Hematopoietic multipotent progenitor cell treated with erythropoietin and hydrocortisone succinate and interleukin-3 and kit ligand, for 15 days (in vitro differentiated cells): ENCODE data around the gene HGS.

ENCODE experiments used
- DNase-seq: peaks from one replicate; pipeline ENCODE4 v3.0.0-alpha.2; 2015; ENCODE audit warnings: low spot score

HGS gene, protein sequence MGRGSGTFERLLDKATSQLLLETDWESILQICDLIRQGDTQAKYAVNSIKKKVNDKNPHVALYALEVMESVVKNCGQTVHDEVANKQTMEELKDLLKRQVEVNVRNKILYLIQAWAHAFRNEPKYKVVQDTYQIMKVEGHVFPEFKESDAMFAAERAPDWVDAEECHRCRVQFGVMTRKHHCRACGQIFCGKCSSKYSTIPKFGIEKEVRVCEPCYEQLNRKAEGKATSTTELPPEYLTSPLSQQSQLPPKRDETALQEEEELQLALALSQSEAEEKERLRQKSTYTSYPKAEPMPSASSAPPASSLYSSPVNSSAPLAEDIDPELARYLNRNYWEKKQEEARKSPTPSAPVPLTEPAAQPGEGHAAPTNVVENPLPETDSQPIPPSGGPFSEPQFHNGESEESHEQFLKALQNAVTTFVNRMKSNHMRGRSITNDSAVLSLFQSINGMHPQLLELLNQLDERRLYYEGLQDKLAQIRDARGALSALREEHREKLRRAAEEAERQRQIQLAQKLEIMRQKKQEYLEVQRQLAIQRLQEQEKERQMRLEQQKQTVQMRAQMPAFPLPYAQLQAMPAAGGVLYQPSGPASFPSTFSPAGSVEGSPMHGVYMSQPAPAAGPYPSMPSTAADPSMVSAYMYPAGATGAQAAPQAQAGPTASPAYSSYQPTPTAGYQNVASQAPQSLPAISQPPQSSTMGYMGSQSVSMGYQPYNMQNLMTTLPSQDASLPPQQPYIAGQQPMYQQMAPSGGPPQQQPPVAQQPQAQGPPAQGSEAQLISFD

DNA sequence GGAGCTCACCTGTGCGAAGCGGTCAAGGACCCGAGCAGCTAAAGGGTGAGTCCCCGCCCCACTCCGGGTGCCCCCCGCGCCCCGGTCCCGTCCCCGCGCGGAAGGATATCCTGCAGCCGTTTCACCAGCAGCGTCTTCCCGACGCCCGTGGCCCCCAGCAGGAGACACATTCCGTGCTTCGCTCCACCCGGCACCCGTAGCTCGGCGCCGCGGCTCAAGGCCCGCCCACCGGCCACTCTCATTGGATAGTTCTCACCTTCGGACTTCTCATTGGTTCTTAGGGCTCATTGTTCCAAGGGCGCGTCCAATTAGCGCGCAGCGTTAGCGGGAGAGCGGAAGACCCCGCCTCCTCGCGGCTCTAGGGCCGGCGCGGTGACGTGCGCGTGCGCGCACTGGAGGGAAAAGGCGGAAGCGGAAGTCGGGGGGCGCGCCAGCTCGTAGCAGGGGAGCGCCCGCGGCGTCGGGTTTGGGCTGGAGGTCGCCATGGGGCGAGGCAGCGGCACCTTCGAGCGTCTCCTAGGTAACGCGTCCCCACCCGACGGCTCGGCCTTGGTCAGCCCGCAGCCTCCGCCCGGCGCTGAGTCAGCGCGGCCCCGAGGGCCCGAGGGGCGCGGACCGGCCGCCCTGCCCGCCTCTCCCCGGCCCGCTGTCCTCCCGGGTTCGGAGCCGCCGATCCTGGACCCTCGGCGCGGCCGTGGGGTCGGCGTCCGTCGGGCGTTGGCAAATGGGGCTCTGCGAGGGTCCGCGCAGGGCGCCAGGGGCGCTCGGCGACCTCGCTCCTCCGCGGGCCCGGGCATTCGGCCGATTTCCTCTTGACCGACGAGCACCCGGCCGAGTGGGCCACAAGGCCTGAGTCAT, at the start of gene HGS, which contains the start of gene ARL16:
TSS of gene HGS (plus strand) at position 428 of the 858 bp plus-strand sequence. CDS start at position 484, 56 bp downstream.
TSS of gene ARL16 (minus strand) at position 214 of the 858 bp plus-strand sequence. CDS start at position 170, 44 bp downstream.
- DNase-seq, result peak; percentile 99

DNA sequence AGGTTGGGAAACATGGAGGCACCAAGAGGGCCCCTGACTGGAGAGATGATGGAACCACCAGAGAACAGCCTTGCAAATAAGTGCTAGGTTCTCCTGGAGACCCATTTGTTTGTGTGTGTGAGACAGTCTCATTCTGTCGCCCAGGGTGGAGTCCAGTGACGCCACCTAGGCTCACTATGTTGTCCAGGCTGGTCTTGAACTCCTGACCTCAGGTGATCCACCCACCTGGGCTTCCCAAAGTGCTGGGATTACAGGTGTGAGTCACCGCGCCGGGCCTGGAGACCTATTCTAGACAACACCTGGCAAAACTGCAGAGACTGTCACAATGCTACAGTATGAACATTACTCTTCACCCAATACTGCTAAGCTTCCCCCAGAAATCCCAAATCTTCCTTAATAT, 48.4 kb upstream of the HGS start:
- DNase-seq, result no peak

DNA sequence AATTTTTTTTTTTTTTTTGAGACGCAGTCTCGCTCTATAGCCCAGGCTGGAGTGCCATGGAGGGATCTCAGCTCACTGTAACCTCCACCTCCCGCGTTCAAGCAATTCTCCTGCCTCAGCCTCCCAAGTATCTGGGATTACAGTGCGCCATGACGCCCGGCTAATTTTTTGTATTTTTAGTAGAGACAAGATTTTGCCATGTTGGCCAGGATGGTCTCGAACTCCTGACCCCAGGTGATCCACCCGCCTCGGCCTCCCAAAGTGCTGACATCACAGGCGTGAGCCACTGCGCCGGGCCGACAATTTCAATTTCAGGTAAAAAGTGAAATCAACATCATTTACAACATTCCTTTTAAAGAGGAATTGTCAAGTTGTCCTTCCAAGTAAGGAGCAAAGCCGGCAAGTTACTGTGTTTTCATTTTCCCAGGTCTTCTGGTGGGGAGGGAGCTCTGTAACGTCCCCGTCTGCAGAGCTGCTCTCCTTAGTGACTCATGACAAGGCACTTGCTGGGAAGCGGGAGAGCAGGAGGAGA, 47.8 kb upstream of the HGS start:
- DNase-seq, result peak; percentile 46

DNA sequence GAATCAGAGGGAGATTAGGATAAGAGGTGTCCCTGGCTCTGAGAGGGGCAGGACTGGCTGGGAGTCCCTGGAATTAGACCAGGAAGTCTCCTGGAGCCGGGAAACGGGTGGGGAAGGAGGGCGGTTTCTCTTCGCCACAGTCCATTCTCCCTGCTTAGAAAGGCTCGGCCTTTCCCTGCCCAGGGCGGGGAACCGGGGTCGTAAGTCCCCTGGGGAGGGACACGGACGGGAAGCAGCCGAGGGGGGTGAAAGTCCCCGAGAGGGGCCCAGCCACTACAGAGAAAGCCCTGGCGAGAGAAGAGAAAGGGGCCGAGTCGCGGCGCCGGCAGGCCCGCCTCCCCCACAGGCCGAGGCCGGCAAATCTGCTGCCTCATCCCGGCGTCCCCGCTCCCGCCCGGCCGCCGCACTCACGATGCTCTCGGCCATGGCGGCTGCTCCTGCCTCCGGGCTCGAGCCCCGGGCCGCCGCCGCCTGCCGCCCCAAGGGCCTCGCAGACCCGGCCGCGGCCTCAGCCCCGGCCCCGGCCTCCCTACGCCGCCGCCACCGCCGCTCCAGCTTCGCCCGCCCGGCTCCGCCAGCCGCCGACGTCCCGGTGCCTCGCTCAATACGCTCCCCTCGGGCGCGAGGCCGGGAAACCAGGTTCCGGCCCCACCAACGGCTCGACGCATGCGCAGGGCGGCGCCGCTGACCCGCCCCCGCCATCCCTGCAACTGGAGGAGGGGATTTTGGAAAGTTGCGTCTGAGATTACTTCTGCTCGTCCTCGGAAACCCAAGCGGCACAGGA, 47.1 kb upstream of the HGS start, which contains the start of the genes NPLOC4 and TSPAN10:
TSS of gene NPLOC4 (minus strand) at position 608 of the 784 bp plus-strand sequence. CDS start at position 426, 182 bp downstream.
TSS of gene TSPAN10 (plus strand) at position 692 of the 784 bp plus-strand sequence. CDS start 5,217 bp downstream, outside the sequence.
- DNase-seq, result peak; percentile 84

DNA sequence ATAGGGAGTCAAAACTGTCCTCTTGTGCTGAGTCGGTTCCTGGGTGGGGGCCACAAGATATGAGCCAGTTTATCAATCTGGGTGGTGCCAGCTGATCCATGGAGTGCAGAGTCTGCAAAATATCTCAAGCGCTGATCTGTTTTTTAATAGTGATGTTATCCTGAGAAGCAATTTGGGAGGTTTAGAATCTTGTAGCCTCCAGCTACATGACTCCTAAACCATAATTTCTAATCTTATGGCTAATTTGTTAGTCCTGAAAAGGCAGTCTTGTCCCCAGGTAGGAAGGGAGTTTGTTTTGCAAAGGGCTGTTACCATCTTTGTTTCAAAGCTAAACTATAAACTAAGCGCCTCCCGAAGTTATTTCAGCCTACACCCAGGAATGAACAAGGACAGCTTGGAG, 45.1 kb upstream of the HGS start:
- DNase-seq, result no peak

DNA sequence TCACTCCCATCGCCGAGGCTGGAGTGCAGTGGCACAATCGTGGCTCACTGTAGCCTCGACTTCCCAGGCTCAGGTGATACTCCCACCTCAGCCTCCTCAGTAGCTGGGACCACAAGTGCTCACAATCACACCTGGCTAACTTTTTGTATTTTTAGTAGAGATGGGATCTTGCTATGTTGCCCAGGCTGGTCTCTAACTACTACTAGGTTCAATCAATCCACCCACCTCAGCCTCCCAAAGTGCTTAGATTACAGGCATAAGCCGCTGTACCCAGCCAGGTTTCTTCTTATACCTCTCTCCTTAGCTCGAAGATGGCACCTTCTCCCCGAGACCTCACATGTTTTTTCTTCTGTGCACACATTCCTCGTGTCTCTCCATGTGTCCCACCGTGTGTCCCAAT, 43.8 kb upstream of the HGS start:
- DNase-seq, result no peak

DNA sequence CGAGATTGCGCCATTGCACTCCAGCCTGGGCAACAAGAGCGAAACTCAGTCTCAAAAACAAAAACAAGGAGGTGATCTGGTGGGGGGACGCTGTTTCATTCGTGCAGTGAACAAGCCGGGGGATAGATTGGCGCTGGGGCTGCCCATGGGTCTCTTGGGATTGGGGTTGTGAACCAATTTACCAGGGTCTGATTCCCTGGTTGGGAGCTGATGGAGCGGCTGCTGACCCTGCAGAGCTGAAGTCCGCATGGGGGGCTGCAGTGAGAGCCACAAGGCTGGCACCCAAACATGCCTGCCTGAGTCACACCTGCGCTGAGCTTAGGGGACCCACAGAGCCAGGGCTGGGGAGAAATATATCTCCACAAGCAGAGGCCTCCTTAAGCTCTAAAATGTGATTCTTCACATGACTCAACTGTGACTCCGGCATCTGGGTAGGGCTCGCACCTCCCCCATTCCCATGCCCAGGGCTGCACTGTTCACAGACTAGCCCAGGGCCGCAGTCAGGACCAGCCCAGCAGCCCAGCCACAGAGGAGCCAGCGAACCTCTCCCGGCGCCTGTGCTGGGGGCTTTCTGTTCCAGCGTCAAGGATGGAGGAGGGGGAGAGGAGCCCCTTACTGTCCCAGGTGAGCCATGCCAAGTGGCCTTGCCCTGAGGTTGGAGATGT, 41.9 kb upstream of the HGS start:
- DNase-seq, result no peak

DNA sequence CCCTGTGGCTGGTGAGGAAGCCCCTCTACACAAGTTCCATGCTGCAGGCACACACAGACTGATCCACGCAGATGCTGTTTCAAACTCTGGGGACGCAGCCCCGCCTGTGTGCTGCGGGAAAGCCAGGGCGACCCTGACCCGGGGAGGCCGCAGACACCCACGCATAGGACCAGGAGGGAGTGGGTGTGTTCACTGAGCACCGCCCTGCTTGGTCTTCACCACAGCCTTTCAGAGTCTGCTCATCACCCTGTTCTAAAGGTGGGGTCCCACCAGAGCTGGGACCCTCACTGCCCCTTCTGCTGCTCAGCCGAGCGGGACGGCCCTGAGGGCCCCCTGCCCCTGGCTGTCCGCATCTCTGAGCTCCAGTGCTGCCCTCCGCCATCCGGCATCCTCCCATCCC, 39.3 kb upstream of the HGS start:
- DNase-seq, result no peak

DNA sequence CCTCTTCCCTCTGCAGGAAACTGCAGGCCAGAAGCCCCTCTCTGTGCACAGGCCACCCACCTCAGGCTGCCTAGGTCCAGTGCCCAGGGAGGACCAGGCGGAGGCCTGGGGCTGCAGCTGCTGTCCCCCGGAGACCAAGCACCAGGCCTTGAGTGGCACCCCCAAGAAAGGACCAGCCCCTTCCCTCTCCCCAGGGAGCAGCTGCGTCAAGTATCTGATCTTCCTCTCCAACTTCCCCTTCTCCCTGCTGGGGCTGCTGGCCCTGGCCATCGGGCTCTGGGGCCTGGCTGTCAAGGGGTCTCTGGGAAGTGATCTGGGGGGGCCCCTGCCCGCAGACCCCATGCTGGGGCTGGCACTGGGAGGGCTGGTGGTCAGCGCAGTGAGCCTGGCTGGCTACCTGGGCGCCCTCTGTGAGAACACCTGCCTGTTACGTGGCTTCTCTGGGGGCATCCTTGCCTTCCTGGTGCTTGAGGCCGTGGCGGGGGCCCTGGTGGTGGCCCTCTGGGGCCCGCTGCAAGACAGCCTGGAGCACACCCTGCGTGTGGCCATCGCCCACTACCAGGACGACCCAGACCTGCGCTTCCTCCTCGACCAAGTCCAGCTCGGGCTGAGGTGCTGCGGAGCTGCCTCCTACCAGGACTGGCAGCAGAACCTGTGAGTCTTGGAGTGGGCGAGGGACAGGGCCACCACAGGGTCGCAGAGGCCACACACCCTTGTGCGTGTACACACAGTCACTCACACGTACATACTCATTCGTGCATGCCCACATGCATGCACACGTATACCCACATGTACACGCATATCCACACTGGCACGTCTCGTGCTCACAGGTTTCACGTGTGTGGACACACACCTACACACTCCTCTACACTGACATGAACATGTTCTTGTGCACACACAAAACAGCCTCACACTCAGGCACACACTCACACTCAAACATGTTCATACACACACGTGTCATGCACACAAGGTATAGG, 38.5 kb upstream of the HGS start:
- no peak for DNase-seq

DNA sequence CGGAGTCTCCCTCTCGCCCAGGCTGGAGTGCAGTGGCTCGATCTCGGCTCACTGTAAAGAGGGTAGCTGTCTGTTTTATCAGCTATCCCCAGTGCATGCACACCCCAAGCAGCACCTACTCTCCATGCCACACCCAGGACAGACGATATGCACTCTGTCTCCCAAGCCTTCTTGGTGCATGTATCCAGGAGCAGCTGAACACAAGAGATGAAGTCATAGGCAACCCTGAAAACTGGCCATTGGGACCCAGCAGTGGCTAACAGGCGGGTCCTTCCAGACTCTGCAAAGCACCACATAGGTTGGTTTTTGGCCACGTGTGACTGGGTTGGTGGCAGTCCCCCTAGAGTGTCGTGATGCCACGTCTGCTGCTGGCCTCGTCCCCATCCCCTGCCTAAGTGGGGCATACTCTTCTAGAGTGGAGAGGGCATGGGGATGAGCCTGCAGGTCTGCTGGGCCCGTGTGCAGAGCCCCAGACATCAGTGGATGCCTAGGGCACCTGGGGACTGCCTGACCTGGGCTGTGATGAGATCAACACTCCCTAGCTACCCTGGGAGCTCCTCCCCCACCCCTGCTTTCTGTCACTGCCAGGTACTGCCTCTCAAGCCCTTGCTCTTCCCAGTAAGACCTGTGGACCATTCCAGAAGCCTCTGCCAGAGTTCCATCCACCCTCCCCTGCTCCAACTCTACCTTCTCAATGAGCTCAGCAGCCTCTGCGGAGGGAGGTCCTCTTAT, 36.8 kb upstream of the HGS start:
- peak; percentile 83 for DNase-seq

DNA sequence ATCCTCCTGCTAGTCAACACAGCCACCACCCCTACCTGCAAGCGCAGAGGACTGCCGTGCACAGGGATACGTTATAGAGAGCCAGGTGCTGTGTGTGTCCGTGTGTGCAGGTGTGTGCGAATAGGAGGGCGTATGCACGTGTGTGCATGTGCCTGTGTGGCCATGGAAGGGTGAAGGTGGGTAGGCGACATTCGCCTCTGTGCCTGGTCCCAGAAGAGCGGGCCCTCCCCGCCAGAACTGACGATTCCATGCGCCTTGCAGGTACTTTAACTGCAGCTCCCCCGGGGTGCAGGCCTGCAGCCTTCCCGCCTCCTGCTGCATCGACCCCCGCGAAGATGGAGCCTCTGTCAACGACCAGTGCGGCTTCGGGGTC, 36.2 kb upstream of the HGS start:
- DNase-seq, result no peak

DNA sequence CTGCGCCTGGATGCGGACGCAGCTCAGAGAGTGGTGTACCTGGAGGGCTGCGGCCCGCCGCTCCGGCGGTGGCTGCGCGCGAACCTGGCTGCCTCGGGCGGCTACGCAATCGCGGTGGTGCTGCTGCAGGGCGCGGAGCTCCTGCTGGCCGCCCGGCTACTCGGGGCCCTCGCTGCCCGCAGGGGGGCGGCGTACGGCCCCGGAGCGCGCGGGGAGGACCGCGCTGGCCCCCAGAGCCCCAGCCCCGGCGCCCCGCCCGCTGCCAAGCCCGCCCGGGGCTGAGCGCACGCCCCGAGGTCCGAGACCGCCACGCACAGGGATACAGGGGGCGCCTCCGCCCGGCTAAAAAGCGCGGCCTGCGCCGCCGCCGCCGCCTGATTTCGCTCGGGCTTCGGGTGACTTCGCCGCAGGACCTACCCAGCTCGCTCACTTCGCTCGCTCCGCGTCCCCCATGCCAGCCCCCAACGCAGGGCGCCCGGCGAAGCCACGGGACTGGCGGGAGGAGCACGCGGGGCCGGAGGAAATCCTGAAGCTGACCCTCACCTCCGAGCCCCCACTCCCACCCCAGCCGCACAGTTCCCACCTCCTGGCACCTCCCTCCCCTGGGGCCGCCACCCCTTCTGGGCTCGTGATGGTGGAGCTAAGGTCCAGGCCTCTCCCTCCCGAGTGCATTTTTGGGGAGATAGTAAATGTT, 35.7 kb upstream of the HGS start:
- DNase-seq, result no peak

DNA sequence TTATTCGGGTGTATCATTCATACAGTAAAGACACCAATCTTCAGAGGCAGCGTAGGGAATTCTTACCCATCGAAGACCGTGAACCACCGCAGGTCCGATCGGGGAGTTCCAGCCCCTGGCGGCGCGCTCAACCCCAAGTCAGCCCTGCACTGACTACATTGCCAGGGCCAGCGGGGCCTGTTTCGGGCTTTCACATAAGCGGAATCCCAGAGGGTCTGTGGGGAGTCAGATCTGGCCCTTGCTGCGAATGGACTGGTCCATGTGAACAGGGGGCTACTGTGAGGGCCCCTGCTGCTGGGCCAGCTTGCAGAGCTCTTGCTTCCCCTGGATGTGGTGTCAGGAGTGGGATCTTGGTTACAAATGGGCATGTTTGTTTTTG, 35.1 kb upstream of the HGS start:
- no peak for DNase-seq

DNA sequence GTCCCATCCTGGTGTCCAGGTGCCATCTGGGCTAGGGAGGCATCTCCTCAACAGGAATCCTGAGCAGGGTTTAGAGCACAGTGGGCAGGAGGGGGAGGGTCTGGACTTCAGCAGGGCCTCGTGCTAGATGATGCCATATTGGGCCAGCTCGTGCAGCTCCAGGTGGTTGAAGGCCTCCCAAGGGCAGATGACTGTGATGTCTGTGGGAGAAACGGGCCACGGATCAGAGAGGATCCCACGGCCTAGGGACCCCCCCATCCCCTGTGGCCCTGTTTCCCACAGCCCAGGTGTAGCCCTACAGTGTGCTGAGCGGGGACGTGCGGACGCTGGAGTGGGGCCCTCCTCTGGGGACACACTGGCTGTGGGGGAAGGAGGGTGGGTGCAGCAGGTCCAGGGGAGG, 32.9 kb upstream of the HGS start:
- DNase-seq, result no peak

DNA sequence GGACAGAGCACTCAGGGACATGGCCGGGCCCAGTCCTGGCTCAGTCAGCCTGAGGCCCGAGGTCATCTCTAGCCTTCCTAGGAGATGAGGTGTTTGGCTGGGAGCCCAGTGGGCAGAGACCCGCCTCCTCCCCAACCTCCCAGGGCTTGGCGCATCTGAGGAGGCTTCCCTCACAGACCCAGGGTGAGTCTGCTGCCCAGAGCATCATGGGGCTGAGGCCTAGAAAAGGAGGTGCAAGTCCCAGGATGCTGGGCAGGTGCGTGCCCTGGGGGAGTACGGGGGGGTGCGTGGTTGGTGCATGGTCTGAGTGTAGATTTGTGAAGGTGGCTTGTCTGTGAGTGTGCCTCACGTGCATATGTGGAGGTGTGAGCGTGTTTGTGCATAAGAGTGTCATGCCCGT, 32.1 kb upstream of the HGS start:
- no peak for DNase-seq

DNA sequence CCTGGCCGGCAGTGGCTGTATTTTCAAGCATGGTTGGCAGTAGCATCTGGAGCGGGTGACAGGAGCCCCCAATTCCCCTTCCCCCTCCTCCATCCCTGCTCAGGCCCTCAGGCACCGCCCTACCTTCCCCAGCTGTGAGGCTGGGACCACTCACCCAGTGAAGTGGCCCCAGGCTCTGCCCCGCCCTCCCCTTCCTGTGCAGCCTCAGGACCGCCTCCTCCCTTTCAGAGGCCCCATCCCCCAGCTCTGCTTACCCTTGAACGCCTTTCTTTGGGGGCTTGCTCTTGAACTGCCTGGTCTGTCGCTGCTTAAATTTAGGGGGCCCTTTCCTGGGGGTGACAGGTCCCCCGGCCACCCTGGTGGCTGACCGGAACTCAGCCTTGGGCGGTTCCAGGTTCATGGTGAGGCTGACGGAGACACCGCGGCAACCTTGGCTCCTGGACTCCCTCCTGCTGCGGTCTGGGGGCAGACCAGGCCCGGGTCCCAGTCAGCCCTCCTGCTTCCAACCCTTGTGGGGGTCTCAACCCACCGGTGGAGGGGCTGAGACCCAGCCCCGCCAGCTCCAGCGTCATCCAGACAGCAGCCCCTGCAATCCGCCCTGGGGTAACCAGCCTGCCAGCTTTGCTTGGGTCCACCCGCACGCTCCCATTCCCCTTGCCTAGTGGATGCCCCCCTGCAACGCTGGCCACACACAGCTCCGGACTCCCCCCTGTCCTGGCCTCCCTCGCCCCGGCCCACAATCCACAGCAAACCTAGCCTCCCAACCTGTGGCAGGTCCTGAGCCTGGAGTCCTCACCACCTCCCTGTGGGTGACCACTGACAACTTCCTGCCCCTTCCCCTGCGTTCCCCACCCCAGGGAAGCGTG, 30.7 kb upstream of the HGS start:
- no peak for DNase-seq
